Prostate gland (tissue), 2 donors: Measurements from ENCODE around the gene COX10.

Experiments used
- CTCF ChIP-seq, 4 experiments: fragments of 200-600 bp in 2 of 4; fragments of 450-650 bp in 2 of 4; sonication (generic) in 2 of 4; IDR thresholded peaks; 1 replicate in 3 of 4; 2 replicates in 1 of 4; pipeline ENCODE4 v1.5.1; 2016 to 2019; ENCODE audit warnings: antibody characterized with exemption in 4 of 4, mild to moderate bottlenecking in 2 of 4, moderate library complexity in 2 of 4
- POLR2A ChIP-seq: fragments of 450-650 bp; IDR thresholded peaks from one replicate; pipeline ENCODE4 v1.6.1; 2016; ENCODE audit warnings: antibody characterized with exemption, mild to moderate bottlenecking
- POLR2AphosphoS5 ChIP-seq: sonication (generic); formaldehyde crosslinking; IDR thresholded peaks from one replicate; pipeline ENCODE4 v1.6.1; 2017; ENCODE audit warnings: antibody characterized with exemption

- no peak for TF ChIP-seq POLR2AphosphoS5
- TF ChIP-seq CTCF (IDR thresholded peaks at IDR 0.05), result no peak
- no peak for TF ChIP-seq POLR2A
These were observed 19.9 kb downstream of the COX10 start for GRCh38 chr17:14089179-14089578.
